Stomach (tissue), 9 donors: ENCODE data around the gene SPACA1. TPM values are rescaled to one million over a fixed set of nuclear protein-coding genes. Genes with fewer than 3 reads are reported as not detected.

Source experiments
- DNase-seq, 2 donors: peaks; one replicate each; pipeline versions ENCODE4 v3.0.0 to v3.0.0-alpha.2; 2013 to 2019
- H3K27ac ChIP-seq, 5 donors: fragments of 200-600 bp in 4 of 5; sonication (generic) in 4 of 5; one replicate each; pipeline ENCODE4 v1.5.1; 2013 to 2019; ENCODE audit warnings: mild to moderate bottlenecking in 1 of 5, moderate library complexity in 1 of 5
- H3K27me3 ChIP-seq, 3 donors: fragments of 200-600 bp; sonication (generic); one replicate each; pipeline ENCODE4 v1.5.1; 2017 to 2019; ENCODE audit warnings: mixed run types in 1 of 3
- H3K36me3 ChIP-seq, 4 donors: fragments of 200-600 bp; sonication (generic); 1 replicate in 3 of 4; 2 replicates in 1 of 4; pipeline ENCODE4 v1.5.1; 2016 to 2019
- H3K4me1 ChIP-seq, 4 donors: fragments of 200-600 bp; sonication (generic); one replicate each; pipeline ENCODE4 v1.5.1; 2016 to 2019
- H3K4me3 ChIP-seq, 4 donors: fragments of 200-600 bp; sonication (generic) in 3 of 4; one replicate each; pipeline ENCODE4 v1.5.1; 2016 to 2019; ENCODE audit warnings: mild to moderate bottlenecking in 1 of 4
- H3K9me3 ChIP-seq, 4 donors: fragments of 200-600 bp; sonication (generic); one replicate each; pipeline ENCODE4 v1.5.1; 2016 to 2019
- CTCF ChIP-seq, 7 experiments: fragments of 450-650 bp in 4 of 7; fragments of 200-600 bp in 3 of 7; sonication (generic) in 3 of 7; IDR thresholded peaks; one replicate each; pipeline ENCODE4 v1.5.1; 2016 to 2019; ENCODE audit warnings: antibody characterized with exemption in 7 of 7, control low read depth in 2 of 7, mild to moderate bottlenecking in 1 of 7
- EP300 ChIP-seq: sonication (generic); formaldehyde crosslinking; IDR thresholded peaks from one replicate; pipeline ENCODE4 v1.6.1; 2017; ENCODE audit warnings: antibody characterized with exemption
- POLR2A ChIP-seq, 4 donors: fragments of 450-650 bp; IDR thresholded peaks; one replicate each; pipeline ENCODE4 v1.6.1; 2016; ENCODE audit warnings: antibody characterized with exemption in 4 of 4, control low read depth in 2 of 4, mild to moderate bottlenecking in 1 of 4, moderate library complexity in 1 of 4
- POLR2AphosphoS5 ChIP-seq, 3 donors: sonication (generic); formaldehyde crosslinking; IDR thresholded peaks; one replicate each; pipeline ENCODE4 v1.6.1; 2016; ENCODE audit warnings: antibody characterized with exemption in 3 of 3
- WGBS, 5 donors: extraction: QIAGEN DNeasy Blood & Tissue Kit in 3 of 5; methylation state at CpG; one replicate each; pipeline versions ENCODE4 v1.1.5 to v1.1.7; 2013 to 2018; 5-methylcytosine and 5-hydroxymethylcytosine counted together
- intact Hi-C: fragments of 100-400 bp; cut with DNase I; formaldehyde crosslinking; loops from one replicate; pipeline ENCODE4 v1.15.1; 2023; ENCODE audit warnings: low total_unique reads
- polyA plus RNA-seq, 3 donors: library from polyadenylated mRNA; stranded (reverse); fragments of 200-250 nt; gene quantifications; one replicate each; pipeline ENCODE4 v1.2.3, GENCODE V29; 2013
- total RNA-seq, 5 donors: library from RNA; depleted of rRNA; stranded (reverse); fragments of >200 nt; gene quantifications; one replicate each; pipeline versions ENCODE4 v1.1.0 to v1.2.3, GENCODE V29; 2014 to 2016
- donor health status: healthy with polysubstance abuse.
- donor health status: Bipolar disorder and iron deficiency.
- donor health status: healthy.

Gene SPACA1
- total and polyA plus RNA-seq, 8 donors: not detected

DNA sequence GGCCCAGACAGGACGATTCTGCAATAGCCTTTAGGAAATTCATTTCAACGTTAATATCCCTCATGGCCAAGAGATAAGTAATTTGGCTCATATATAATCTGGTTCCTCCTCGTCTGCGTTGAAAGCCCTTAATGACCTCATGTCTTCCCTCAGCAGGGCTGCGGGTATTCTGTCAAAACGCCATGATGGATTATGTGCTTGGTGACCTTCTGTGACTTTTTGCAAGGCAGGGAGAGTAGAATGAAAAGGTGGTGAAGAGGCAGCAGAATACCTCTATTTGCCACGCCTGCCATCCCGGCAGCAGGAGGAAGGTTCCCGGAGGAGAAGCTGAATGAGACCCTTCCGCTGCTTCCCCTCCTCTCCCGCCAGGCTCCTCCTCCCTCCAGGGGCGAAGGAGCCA, 41.1 kb upstream of the SPACA1 start:
- DNase-seq: no peak
- H3K27ac ChIP-seq: no peak overlapping the region
- peaks cover 0 to 3% (median 0%) of the 10 kb centered on the region in 4 donors for H3K4me1 ChIP-seq
- intact Hi-C loops: no loop called here
- H3K9me3 ChIP-seq: no peaks in the 10 kb centered on the region
- 44 to 59% (median 50%) methylated on average over 12 of the region's 12 CpGs for WGBS, 5 donors
- TF ChIP-seq CTCF (IDR thresholded peaks at IDR 0.05): no peak
- TF ChIP-seq POLR2AphosphoS5 (IDR thresholded peaks at IDR 0.05): no peak
- no peak for TF ChIP-seq POLR2A (IDR thresholded peaks at IDR 0.05)
- TF ChIP-seq EP300: no peak
- H3K36me3 ChIP-seq: no peaks in the 10 kb centered on the region
- H3K27me3 ChIP-seq: peaks cover 0 to 24% (median 0%) of the 10 kb centered on the region in 3 donors
- no peak overlapping the region for H3K4me3 ChIP-seq

DNA sequence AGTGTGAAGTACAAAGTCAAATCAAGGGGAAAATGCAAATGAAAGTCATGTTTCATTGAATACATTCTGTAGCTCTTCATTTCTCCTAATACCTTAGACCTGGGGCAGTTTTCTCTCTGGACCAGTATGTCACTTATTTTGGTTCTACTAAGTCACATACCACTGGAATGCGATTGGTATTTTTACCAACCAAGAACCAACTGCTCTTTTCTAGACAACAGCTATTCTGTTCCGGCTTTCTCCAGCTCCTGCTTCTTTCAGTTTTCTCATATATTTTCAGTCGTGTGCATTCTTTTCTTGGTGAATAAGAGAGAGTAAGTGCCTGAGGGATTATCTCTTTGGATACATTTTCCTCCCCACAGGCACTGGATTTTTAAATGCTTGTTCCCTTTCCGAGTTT, 39.2 kb upstream of the SPACA1 start:
- intact Hi-C loops: no loop called here
- 53 to 70% (median 64%) methylated on average over 4 of the region's 4 CpGs for WGBS, 5 donors
- Histone ChIP-seq H3K27me3 (peaks cover 0 to 17% (median 0%) of the 10 kb centered on the region in 3 donors), H3K4me3 (no peak overlapping the region), H3K9me3 (no peaks in the 10 kb centered on the region), H3K4me1 (peaks cover 0 to 9% (median 0%) of the 10 kb centered on the region in 4 donors), H3K27ac (no peak overlapping the region), H3K36me3 (no peaks in the 10 kb centered on the region)
- no peak for DNase-seq
- no peak for TF ChIP-seq POLR2A (IDR thresholded peaks at IDR 0.05)
- TF ChIP-seq CTCF (IDR thresholded peaks at IDR 0.05): no peak
- TF ChIP-seq EP300: no peak
- TF ChIP-seq POLR2AphosphoS5 (IDR thresholded peaks at IDR 0.05): no peak

DNA sequence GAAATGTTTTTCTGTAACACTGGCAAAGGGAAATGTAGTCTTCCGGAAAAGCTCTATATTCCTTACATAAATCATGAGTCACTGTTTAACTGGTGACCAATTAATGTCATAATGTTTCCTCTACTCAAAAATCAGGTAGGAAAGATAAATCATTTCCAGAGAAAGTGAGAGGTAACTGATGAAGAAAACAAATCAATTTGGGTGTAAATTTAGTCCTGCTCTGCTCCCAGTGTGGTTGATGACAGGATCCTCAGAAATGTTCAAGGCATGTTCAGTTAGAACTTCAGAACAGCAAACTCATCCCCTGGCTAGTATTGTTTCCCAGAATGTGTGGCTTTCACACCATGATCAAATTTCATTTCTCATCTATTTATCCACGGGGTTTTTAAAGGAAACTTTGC, 38.8 kb upstream of the SPACA1 start:
- Histone ChIP-seq H3K9me3 (no peaks in the 10 kb centered on the region), H3K27me3 (peaks cover 0 to 17% (median 0%) of the 10 kb centered on the region in 3 donors), H3K4me3 (no peak overlapping the region), H3K4me1 (peaks cover 0 to 9% (median 0%) of the 10 kb centered on the region in 4 donors), H3K36me3 (no peaks in the 10 kb centered on the region), H3K27ac (no peak overlapping the region)
- intact Hi-C loops: no loop called here
- DNase-seq: no peak
- TF ChIP-seq CTCF (IDR thresholded peaks at IDR 0.05) (no peak), POLR2AphosphoS5 (IDR thresholded peaks at IDR 0.05) (no peak), EP300 (no peak), POLR2A (IDR thresholded peaks at IDR 0.05) (no peak)
- WGBS, 5 donors: 23 to 50% (median 32%) methylated on average over 2 of the region's 2 CpGs

- TF ChIP-seq POLR2AphosphoS5 (IDR thresholded peaks at IDR 0.05) (no peak), CTCF (IDR thresholded peaks at IDR 0.05) (no peak), POLR2A (IDR thresholded peaks at IDR 0.05) (no peak), EP300 (no peak)
- no peaks in the 10 kb centered on the region for H3K36me3 ChIP-seq
- WGBS, 5 donors: 29 to 56% (median 52%) methylated on average over 3 of the region's 3 CpGs
- H3K4me1 ChIP-seq: peaks cover 0 to 9% (median 0%) of the 10 kb centered on the region in 4 donors
- DNase-seq: peak in 1 of 2 donors; percentile 9
- H3K27ac ChIP-seq: no peak overlapping the region
- no peaks in the 10 kb centered on the region for H3K27me3 ChIP-seq
- H3K4me3 ChIP-seq: no peak overlapping the region
- no peaks in the 10 kb centered on the region for H3K9me3 ChIP-seq
- intact Hi-C loops: no loop called here
Measured at GRCh38 chr6:88013015-88013414, 34.6 kb upstream of the SPACA1 start.
